Progenitor cell of endocrine pancreas (in vitro differentiated cells): ENCODE results near the gene HAS3. TPM values are rescaled to one million over a fixed set of nuclear protein-coding genes. Genes with fewer than 3 reads are reported as not detected.
A peak's percentile ranks its signal among the peaks of the same experiment; 100 is the strongest.

Experiments
- DNase-seq: peaks from one replicate; pipeline ENCODE4 v3.0.0; 2021; ENCODE audit warnings: low spot score; ENCODE audit not compliant: unreplicated experiment
- H3K27ac Mint-ChIP-seq: 2 replicates; pipeline ENCODE4 v1.8.0; 2021; ENCODE audit warnings: mild to moderate bottlenecking, moderate library complexity, mixed read lengths
- H3K27me3 Mint-ChIP-seq: 2 replicates; pipeline ENCODE4 v1.8.0; 2021; ENCODE audit warnings: mixed read lengths
- H3K36me3 Mint-ChIP-seq: 2 replicates; pipeline ENCODE4 v1.8.0; 2022; ENCODE audit warnings: mixed read lengths; ENCODE audit not compliant: insufficient read depth
- H3K4me1 Mint-ChIP-seq: 2 replicates; pipeline ENCODE4 v1.8.0; 2021; ENCODE audit warnings: low read depth, mixed read lengths
- H3K4me3 Mint-ChIP-seq: 2 replicates; pipeline ENCODE4 v1.8.0; 2021; ENCODE audit warnings: low read depth, mild to moderate bottlenecking, moderate library complexity, mixed read lengths
- H3K9me3 Mint-ChIP-seq: 2 replicates; pipeline ENCODE4 v1.8.0; 2021; ENCODE audit warnings: low read depth, mixed read lengths
- total RNA-seq: library from RNA; stranded (reverse); gene quantifications from 2 replicates; pipeline ENCODE4 v1.2.1, GENCODE V29; 2021
- TF ChIP-seq, protein P1 (sequence below): fragments of 200-600 bp; sonication (generic); IDR thresholded peaks from one replicate; pipeline ENCODE4 v1.5.0; 2021; ENCODE audit warnings: antibody characterized with exemption, mild to moderate bottlenecking; ENCODE audit not compliant: unreplicated experiment

HAS3 gene
- total RNA-seq, 1 donor from 2014 or later = 1.1 TPM

GRCh38 chr16:69157196-69157595 is 51.7 kb downstream of the HAS3 start:
- DNase-seq = no peak
- Mint-ChIP-seq H3K4me1 (peaks cover 2% of the 10 kb centered on the region), H3K9me3 (no peaks in the 10 kb centered on the region), H3K27ac (no peak overlapping the region), H3K36me3 (peaks cover 35% of the 10 kb centered on the region), H3K4me3 (no peak overlapping the region), H3K27me3 (no peaks in the 10 kb centered on the region)
- TF ChIP-seq, protein P1, sequence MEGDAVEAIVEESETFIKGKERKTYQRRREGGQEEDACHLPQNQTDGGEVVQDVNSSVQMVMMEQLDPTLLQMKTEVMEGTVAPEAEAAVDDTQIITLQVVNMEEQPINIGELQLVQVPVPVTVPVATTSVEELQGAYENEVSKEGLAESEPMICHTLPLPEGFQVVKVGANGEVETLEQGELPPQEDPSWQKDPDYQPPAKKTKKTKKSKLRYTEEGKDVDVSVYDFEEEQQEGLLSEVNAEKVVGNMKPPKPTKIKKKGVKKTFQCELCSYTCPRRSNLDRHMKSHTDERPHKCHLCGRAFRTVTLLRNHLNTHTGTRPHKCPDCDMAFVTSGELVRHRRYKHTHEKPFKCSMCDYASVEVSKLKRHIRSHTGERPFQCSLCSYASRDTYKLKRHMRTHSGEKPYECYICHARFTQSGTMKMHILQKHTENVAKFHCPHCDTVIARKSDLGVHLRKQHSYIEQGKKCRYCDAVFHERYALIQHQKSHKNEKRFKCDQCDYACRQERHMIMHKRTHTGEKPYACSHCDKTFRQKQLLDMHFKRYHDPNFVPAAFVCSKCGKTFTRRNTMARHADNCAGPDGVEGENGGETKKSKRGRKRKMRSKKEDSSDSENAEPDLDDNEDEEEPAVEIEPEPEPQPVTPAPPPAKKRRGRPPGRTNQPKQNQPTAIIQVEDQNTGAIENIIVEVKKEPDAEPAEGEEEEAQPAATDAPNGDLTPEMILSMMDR = no peak

DNA sequence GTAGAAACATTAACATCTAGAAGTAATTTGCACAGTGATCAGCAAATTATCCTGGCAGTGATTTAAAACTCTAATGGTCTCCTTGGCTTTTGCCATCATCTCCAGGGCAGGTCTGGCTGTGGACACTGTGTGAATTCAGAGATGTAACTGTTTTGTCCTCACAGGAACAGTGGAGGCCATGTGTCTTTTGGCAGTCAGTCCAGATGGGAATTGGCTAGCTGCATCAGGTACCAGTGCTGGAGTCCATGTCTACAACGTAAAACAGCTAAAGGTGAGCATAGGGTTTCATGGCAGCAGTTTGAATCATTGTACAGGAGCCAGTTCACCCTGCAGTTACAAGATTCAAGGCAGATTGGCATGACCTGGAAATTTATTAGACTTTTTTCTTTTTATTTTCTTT is 54.7 kb downstream of the HAS3 start:
- Mint-ChIP-seq H3K4me3 (no peak overlapping the region), H3K36me3 (peaks cover 30% of the 10 kb centered on the region), H3K4me1 (peaks cover 8% of the 10 kb centered on the region), H3K27ac (no peak overlapping the region), H3K9me3 (no peaks in the 10 kb centered on the region), H3K27me3 (no peaks in the 10 kb centered on the region)
- DNase-seq = no peak
- TF ChIP-seq, protein P1 = no peak

GRCh38 chr16:69165584-69165983 is 60.1 kb downstream of the HAS3 start:
- DNase-seq = no peak
- H3K27ac Mint-ChIP-seq = peak overlapping the region; percentile 73
- TF ChIP-seq, protein P1 = no peak
- no peaks in the 10 kb centered on the region for H3K27me3 Mint-ChIP-seq
- peaks cover 31% of the 10 kb centered on the region for H3K36me3 Mint-ChIP-seq
- no peak overlapping the region for H3K4me3 Mint-ChIP-seq
- no peaks in the 10 kb centered on the region for H3K9me3 Mint-ChIP-seq
- H3K4me1 Mint-ChIP-seq = peaks cover 42% of the 10 kb centered on the region

DNA sequence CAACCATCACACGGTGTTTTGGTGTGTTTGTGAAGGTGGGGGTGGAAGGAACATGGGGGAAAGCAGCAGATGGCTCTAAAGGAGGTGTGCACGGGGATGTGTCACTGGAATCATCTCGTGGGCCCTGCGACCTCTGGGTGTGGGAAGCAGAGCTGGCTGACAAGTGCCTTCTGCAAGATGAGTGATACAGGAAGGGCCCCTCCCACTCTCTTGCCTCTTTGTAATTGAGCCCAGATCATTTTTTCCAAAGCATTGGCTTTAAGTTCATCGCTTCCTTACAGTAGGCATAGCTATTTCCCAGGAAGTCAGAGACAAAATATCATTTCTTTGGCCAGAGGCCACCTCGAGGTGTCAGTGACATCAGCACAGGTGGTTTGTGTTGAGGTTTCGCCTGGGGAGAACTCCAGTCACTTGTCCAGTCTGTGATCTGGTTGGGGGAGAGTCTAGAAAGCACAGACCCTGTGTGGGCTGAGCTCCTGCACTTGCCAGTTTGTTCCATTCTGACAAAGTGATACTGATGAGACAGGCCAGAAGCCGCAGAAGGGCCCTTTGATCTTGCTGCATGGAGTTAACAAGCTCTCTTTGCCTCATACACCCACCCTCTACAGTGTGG is 60.9 kb downstream of the HAS3 start:
- Mint-ChIP-seq H3K4me3 (peak overlapping the region; percentile 6), H3K4me1 (peaks cover 44% of the 10 kb centered on the region), H3K9me3 (no peaks in the 10 kb centered on the region), H3K27me3 (no peaks in the 10 kb centered on the region), H3K27ac (peak overlapping the region; percentile 73), H3K36me3 (peaks cover 29% of the 10 kb centered on the region)
- DNase-seq = no peak
- TF ChIP-seq, protein P1 = no peak

DNA sequence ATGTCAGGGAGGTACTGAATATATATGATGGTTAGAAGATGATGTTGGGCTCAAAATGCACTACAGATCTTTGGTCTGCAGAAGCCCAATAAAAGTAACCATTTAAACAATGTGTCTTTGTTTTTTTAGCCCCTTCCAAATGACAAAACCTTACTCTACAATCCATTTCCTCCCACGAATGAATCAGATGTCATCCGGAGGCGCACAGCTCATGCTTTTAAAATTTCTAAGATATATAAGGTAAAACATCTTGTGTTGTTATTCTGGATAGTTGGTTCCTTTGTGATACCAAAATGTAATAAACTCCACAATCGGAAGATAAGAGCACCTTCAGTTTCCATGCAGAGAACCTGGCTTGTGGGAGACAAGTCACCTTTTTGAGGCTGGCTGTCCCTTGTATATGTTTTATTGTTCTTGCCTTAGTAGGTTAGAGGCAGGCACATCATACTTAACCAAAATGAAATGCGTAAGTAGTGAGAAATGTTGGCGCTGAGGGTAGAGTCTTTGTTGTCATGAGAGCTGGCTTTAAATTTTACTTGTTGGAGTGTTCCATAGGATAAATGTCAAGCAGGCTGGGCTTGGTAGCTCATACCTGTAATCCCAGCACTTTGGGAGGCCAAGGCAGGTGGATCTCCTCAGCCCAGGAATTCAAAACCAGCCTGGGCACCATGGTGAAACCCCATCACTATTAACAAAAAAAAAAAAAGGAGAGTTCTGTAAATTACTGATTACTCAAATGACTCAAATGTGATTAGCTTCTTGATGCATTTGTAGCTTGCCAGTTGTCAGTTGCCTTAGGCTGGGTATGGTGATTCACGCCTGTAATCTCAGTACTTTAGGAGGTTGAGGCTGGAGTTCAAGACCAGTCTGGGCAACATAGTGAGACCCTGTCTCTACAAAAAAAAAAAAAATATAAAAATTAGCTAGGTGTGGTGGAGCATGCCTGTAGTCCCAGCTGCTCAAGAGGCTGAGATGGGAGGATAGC is 61.8 kb downstream of the HAS3 start:
- no peaks in the 10 kb centered on the region for H3K27me3 Mint-ChIP-seq

More for the DNA sequence above, 61.8 kb downstream of the HAS3 start:
- DNase-seq = no peak
- H3K4me1 Mint-ChIP-seq = peaks cover 49% of the 10 kb centered on the region
- H3K36me3 Mint-ChIP-seq = peaks cover 27% of the 10 kb centered on the region
- H3K4me3 Mint-ChIP-seq = no peak overlapping the region
- TF ChIP-seq, protein P1 = no peak
- H3K9me3 Mint-ChIP-seq = no peaks in the 10 kb centered on the region
- peak overlapping the region; percentile 91 for H3K27ac Mint-ChIP-seq
